ENCODE measurements around the gene ESPNL.
"Not testable (repeated sequence)": the region's sequence is repeated elsewhere in the genome, so short reads cannot be mapped to it uniquely, and the experiment has no call there.

The ESPNL gene

GRCh38 chr2:238100049-238100820 is at the start of gene ESPNL:
TSS of gene ESPNL (plus strand) at chr2:238100340. CDS start at chr2:238100420, 80 bp downstream.
- H3K27ac ChIP-seq (ENCODE audit: low read depth, low read length): no peak within 1 kb of the TSS
- peaks cover 0 to 8% (median 3%) of the 10 kb centered on the region in 5 donors for H3K27me3 ChIP-seq (ENCODE audit: control insufficient read depth in 5 of 5, insufficient read depth in 4 of 5, low read length in 5 of 5)
- H3K36me3 ChIP-seq (ENCODE audit: control insufficient read depth in 5 of 5, insufficient read depth in 5 of 5, low read length in 5 of 5): no peaks in the 10 kb centered on the region
- H3K9ac ChIP-seq (ENCODE audit: low read length in 5 of 5): no peak within 1 kb of the TSS
- no peaks in the 10 kb centered on the region for H3K9me3 ChIP-seq (ENCODE audit: control insufficient read depth in 5 of 5, low read length in 5 of 5)
- H3K4me1 ChIP-seq (ENCODE audit: control insufficient read depth in 5 of 5, insufficient read depth in 5 of 5, low read length in 5 of 5): peaks cover 0 to 18% (median 4%) of the 10 kb centered on the region in 5 donors
- no peak within 1 kb of the TSS for H3K4me3 ChIP-seq (ENCODE audit: low read depth in 1 of 5, low read length in 5 of 5)

GRCh38 chr2:238053191-238053776 is 46.9 kb upstream of the ESPNL start:
- Histone ChIP-seq H3K9me3 (ENCODE audit: control insufficient read depth in 5 of 5, low read length in 5 of 5) (peaks cover 0 to 2% (median 0%) of the 10 kb centered on the region in 5 donors), H3K36me3 (ENCODE audit: control insufficient read depth in 5 of 5, insufficient read depth in 5 of 5, low read length in 5 of 5) (no peaks in the 10 kb centered on the region), H3K4me3 (ENCODE audit: low read depth in 1 of 5, low read length in 5 of 5) (no peak overlapping the region), H3K27ac (ENCODE audit: low read depth, low read length) (no peak overlapping the region), H3K9ac (ENCODE audit: low read length in 5 of 5) (no peak overlapping the region), H3K27me3 (ENCODE audit: control insufficient read depth in 5 of 5, insufficient read depth in 4 of 5, low read length in 5 of 5) (no peaks in the 10 kb centered on the region), H3K4me1 (ENCODE audit: control insufficient read depth in 5 of 5, insufficient read depth in 5 of 5, low read length in 5 of 5) (no peaks in the 10 kb centered on the region)

- no peak overlapping the region for H3K27ac ChIP-seq (ENCODE audit: low read depth, low read length)
- H3K9me3 ChIP-seq (ENCODE audit: control insufficient read depth in 5 of 5, low read length in 5 of 5): no peaks in the 10 kb centered on the region
- H3K9ac ChIP-seq (ENCODE audit: low read length in 5 of 5): no peak overlapping the region
- no peaks in the 10 kb centered on the region for H3K36me3 ChIP-seq (ENCODE audit: control insufficient read depth in 5 of 5, insufficient read depth in 5 of 5, low read length in 5 of 5)
- H3K27me3 ChIP-seq (ENCODE audit: control insufficient read depth in 5 of 5, insufficient read depth in 4 of 5, low read length in 5 of 5): no peaks in the 10 kb centered on the region
- H3K4me3 ChIP-seq (ENCODE audit: low read depth in 1 of 5, low read length in 5 of 5): no peak overlapping the region
- peaks cover 5 to 10% (median 7%) of the 10 kb centered on the region in 5 donors for H3K4me1 ChIP-seq (ENCODE audit: control insufficient read depth in 5 of 5, insufficient read depth in 5 of 5, low read length in 5 of 5)
Observed at GRCh38 chr2:238055841-238056240, 44.3 kb upstream of the ESPNL start.

- not testable (repeated sequence) for H3K9ac ChIP-seq (ENCODE audit: low read length in 5 of 5); H3K9me3 ChIP-seq (ENCODE audit: control insufficient read depth in 5 of 5, low read length in 5 of 5); H3K27me3 ChIP-seq (ENCODE audit: control insufficient read depth in 5 of 5, insufficient read depth in 4 of 5, low read length in 5 of 5); H3K36me3 ChIP-seq (ENCODE audit: control insufficient read depth in 5 of 5, insufficient read depth in 5 of 5, low read length in 5 of 5); H3K4me3 ChIP-seq (ENCODE audit: low read depth in 1 of 5, low read length in 5 of 5); H3K27ac ChIP-seq (ENCODE audit: low read depth, low read length)
- peaks cover 10 to 21% (median 19%) of the 10 kb centered on the region in 5 donors for H3K4me1 ChIP-seq (ENCODE audit: control insufficient read depth in 5 of 5, insufficient read depth in 5 of 5, low read length in 5 of 5)
Observed at GRCh38 chr2:238057696-238058575, 42.2 kb upstream of the ESPNL start.

- Histone ChIP-seq H3K27me3 (ENCODE audit: control insufficient read depth in 5 of 5, insufficient read depth in 4 of 5, low read length in 5 of 5) (no peaks in the 10 kb centered on the region), H3K4me3 (ENCODE audit: low read depth in 1 of 5, low read length in 5 of 5) (peak overlapping the region in 3 of 5 donors; percentile 82 to 89 (median 82)), H3K4me1 (ENCODE audit: control insufficient read depth in 5 of 5, insufficient read depth in 5 of 5, low read length in 5 of 5) (peaks cover 10 to 21% (median 19%) of the 10 kb centered on the region in 5 donors), H3K9me3 (ENCODE audit: control insufficient read depth in 5 of 5, low read length in 5 of 5) (no peaks in the 10 kb centered on the region), H3K36me3 (ENCODE audit: control insufficient read depth in 5 of 5, insufficient read depth in 5 of 5, low read length in 5 of 5) (peaks cover 0 to 3% (median 0%) of the 10 kb centered on the region in 5 donors), H3K9ac (ENCODE audit: low read length in 5 of 5) (no peak overlapping the region), H3K27ac (ENCODE audit: low read depth, low read length) (no peak overlapping the region)
Observed at GRCh38 chr2:238059505-238059904, 40.6 kb upstream of the ESPNL start.

GRCh38 chr2:238060096-238060541 is 40.0 kb upstream of the ESPNL start:
- Histone ChIP-seq H3K9ac (ENCODE audit: low read length in 5 of 5) (peak overlapping the region; percentile 38 to 87 (median 74)), H3K9me3 (ENCODE audit: control insufficient read depth in 5 of 5, low read length in 5 of 5) (no peaks in the 10 kb centered on the region), H3K36me3 (ENCODE audit: control insufficient read depth in 5 of 5, insufficient read depth in 5 of 5, low read length in 5 of 5) (peaks cover 0 to 5% (median 2%) of the 10 kb centered on the region in 5 donors), H3K27ac (ENCODE audit: low read depth, low read length) (peak overlapping the region; percentile 77), H3K4me3 (ENCODE audit: low read depth in 1 of 5, low read length in 5 of 5) (peak overlapping the region; percentile 75 to 90 (median 82)), H3K4me1 (ENCODE audit: control insufficient read depth in 5 of 5, insufficient read depth in 5 of 5, low read length in 5 of 5) (peaks cover 10 to 21% (median 19%) of the 10 kb centered on the region in 5 donors), H3K27me3 (ENCODE audit: control insufficient read depth in 5 of 5, insufficient read depth in 4 of 5, low read length in 5 of 5) (no peaks in the 10 kb centered on the region)

GRCh38 chr2:238060542-238061314 is 39.4 kb upstream of the ESPNL start, which contains the start of gene SCLY:
TSS of gene SCLY (plus strand) at chr2:238061001. CDS start at chr2:238061055, 54 bp downstream.
- H3K4me3 ChIP-seq (ENCODE audit: low read depth in 1 of 5, low read length in 5 of 5): peak within 1 kb of the TSS; percentile 77 to 90 (median 84)
- peaks cover 10 to 21% (median 19%) of the 10 kb centered on the region in 5 donors for H3K4me1 ChIP-seq (ENCODE audit: control insufficient read depth in 5 of 5, insufficient read depth in 5 of 5, low read length in 5 of 5)
- no peaks in the 10 kb centered on the region for H3K27me3 ChIP-seq (ENCODE audit: control insufficient read depth in 5 of 5, insufficient read depth in 4 of 5, low read length in 5 of 5)
- no peaks in the 10 kb centered on the region for H3K9me3 ChIP-seq (ENCODE audit: control insufficient read depth in 5 of 5, low read length in 5 of 5)
- H3K9ac ChIP-seq (ENCODE audit: low read length in 5 of 5): peak within 1 kb of the TSS; percentile 38 to 87 (median 83)
- peaks cover 0 to 5% (median 2%) of the 10 kb centered on the region in 5 donors for H3K36me3 ChIP-seq (ENCODE audit: control insufficient read depth in 5 of 5, insufficient read depth in 5 of 5, low read length in 5 of 5)
- peak within 1 kb of the TSS; percentile 77 for H3K27ac ChIP-seq (ENCODE audit: low read depth, low read length)

GRCh38 chr2:238061315-238062202 is 38.6 kb upstream of the ESPNL start:
- peak overlapping the region; percentile 77 to 84 (median 82) for H3K4me3 ChIP-seq (ENCODE audit: low read depth in 1 of 5, low read length in 5 of 5)
- H3K9ac ChIP-seq (ENCODE audit: low read length in 5 of 5): peak overlapping the region in 4 of 5 donors; percentile 73 to 83 (median 74)
- peaks cover 10 to 21% (median 19%) of the 10 kb centered on the region in 5 donors for H3K4me1 ChIP-seq (ENCODE audit: control insufficient read depth in 5 of 5, insufficient read depth in 5 of 5, low read length in 5 of 5)
- H3K36me3 ChIP-seq (ENCODE audit: control insufficient read depth in 5 of 5, insufficient read depth in 5 of 5, low read length in 5 of 5): peaks cover 2 to 10% (median 6%) of the 10 kb centered on the region in 5 donors
- H3K27ac ChIP-seq (ENCODE audit: low read depth, low read length): peak overlapping the region; percentile 30
- H3K9me3 ChIP-seq (ENCODE audit: control insufficient read depth in 5 of 5, low read length in 5 of 5): no peaks in the 10 kb centered on the region
- H3K27me3 ChIP-seq (ENCODE audit: control insufficient read depth in 5 of 5, insufficient read depth in 4 of 5, low read length in 5 of 5): no peaks in the 10 kb centered on the region
